HepG2 (cell line): Measurements from ENCODE around the gene DPEP3.

Source experiments
- CTCF ChIP-seq: sonication (generic); formaldehyde crosslinking; IDR thresholded peaks from 2 replicates; pipeline ENCODE4 v1.5.0; 2020; ENCODE audit warnings: mild to moderate bottlenecking, missing genetic modification reagents, moderate library complexity
- NFE2L1 ChIP-seq: sonication (generic); formaldehyde crosslinking; IDR thresholded peaks from 2 replicates; pipeline ENCODE4 v1.4.0; 2020; ENCODE audit warnings: missing genetic modification reagents, mild to moderate bottlenecking, borderline replicate concordance
- SIN3A ChIP-seq: IDR thresholded peaks from 2 replicates; pipeline ENCODE4 v1.6.1; 2011; ENCODE audit warnings: low read depth, mild to moderate bottlenecking, control low read depth, low read length, borderline replicate concordance
- ZNF720 ChIP-seq: sonication (generic); formaldehyde crosslinking; IDR thresholded peaks from 2 replicates; pipeline ENCODE4 v1.4.0; 2020; ENCODE audit warnings: missing genetic modification reagents

GRCh38 chr16:67996666-67997065 lies 16.4 kb upstream of the DPEP3 start:
- TF ChIP-seq CTCF (CRISPR knock-in tag) = no peak
- TF ChIP-seq NFE2L1 = no peak
- no peak for TF ChIP-seq ZNF720 (CRISPR knock-in tag)
- TF ChIP-seq SIN3A = no peak
